Fibroblast of skin of scalp (primary cell): ENCODE data around the gene MED26.

Experiments used
- DNase-seq: peaks from one replicate; pipeline ENCODE4 v3.0.0-alpha.2; 2013

MED26 gene

DNA sequence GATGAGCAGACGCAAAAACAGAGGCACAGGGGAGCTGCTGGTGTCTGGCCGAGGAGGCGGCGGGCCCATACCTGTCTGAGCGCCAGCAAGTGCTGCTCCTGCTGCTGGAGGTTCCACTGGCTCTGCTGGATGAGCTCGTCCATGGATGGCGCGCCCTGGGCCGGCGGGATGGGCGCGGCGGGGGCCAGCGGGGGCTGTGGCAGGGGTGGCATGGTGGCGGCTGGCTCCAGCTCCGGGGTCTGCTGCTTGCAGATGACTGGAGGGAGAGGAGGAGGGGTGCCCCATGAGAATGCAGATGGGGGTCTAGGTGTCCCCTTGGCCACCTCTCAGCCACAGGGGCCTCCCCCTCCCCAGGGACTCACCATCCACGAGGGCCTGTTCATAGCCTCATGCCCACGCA, 92.6 kb downstream of the MED26 start:
- no peak for DNase-seq

GRCh38 chr19:16532440-16533234, 95.4 kb downstream of the MED26 start:
- no peak for DNase-seq

DNA sequence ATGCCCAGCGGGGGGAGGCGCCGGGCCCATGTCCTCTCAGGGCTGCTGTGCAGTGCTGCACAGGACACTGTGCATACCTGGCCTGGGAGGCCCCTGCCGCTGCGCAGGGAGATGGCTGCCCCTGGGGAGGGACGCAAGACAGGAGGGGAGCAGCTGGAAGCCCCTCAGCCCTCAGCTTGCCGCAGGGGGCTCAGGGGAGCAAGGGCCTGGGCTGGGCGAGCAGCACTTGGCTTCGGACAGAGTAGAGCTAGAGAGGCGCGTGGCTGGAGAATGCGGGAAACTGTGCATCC, 96.7 kb downstream of the MED26 start:
- no peak for DNase-seq

GRCh38 chr19:16530540-16531379, 97.2 kb downstream of the MED26 start:
- no peak for DNase-seq

- DNase-seq, result no peak
Measured at GRCh38 chr19:16529466-16530144, 98.4 kb downstream of the MED26 start.

DNA sequence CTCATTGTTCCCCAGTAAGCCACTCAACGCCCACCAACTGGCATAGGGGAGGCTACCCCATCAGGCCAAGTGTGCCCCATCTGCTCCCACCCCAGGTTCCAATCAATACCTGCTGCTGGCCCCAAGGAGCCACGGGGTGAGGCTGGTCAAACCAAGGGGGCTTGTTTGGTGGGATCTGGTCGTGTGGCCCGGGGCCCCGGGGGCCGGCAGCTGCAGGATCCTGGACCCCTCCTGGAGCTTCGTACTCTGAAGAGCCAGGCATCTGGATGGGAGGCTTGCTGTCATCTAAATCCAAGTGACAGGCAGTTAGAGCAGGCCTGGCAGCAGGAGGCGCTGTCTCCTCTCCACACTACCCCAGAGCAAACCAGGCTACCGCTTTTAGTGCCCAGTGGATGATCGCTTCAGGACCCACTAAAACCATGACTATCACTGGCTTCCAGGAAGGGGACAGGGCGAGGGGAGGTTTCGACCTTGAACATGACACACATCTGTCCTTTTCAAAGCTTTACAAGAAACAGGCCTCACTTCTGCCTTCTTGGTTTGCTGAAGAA, 100.0 kb downstream of the MED26 start:
- no peak for DNase-seq

- no peak for DNase-seq
Measured at GRCh38 chr19:16527334-16527935, 100.6 kb downstream of the MED26 start.

DNA sequence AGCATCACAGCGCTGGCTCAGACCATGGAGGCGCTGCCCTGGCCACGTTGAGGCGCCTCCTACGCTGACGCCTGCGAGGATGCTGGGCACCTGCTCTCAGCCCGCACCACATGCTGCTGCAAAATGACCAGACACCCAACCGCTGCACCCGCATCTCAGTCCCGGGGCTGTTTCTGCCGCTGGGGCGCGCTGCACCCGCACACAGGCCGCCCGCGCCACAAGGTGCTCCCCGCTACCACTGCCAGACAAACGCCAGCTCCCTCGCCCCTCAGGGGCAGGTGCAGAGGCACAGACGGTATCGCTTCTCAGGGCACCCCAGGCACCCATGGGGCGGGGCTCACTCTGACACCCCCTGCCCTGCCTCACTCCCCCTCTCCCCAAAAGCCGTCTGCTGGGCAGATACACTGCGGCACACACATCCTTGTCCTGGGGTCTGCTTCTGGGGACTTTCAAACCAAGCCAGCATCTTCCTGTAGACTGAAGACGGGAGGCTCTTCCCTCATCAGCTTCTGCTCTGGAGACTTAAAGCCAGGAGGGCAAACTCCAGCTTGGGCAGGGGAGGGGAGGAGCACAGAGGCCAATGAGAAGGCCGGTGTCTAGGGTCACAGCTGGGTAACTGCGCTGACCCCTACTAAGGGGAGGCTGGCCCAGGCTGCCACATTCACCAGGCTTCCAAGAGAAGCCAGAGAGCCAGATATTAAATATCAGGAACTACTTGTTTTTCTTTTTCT, 102.1 kb downstream of the MED26 start:
- no peak for DNase-seq

GRCh38 chr19:16524991-16525734, 102.8 kb downstream of the MED26 start:
- DNase-seq, result no peak
